ENCODE data around the gene OTOP3.
A peak's percentile ranks its signal among the peaks of the same experiment; 100 is the strongest.

The OTOP3 gene

DNA sequence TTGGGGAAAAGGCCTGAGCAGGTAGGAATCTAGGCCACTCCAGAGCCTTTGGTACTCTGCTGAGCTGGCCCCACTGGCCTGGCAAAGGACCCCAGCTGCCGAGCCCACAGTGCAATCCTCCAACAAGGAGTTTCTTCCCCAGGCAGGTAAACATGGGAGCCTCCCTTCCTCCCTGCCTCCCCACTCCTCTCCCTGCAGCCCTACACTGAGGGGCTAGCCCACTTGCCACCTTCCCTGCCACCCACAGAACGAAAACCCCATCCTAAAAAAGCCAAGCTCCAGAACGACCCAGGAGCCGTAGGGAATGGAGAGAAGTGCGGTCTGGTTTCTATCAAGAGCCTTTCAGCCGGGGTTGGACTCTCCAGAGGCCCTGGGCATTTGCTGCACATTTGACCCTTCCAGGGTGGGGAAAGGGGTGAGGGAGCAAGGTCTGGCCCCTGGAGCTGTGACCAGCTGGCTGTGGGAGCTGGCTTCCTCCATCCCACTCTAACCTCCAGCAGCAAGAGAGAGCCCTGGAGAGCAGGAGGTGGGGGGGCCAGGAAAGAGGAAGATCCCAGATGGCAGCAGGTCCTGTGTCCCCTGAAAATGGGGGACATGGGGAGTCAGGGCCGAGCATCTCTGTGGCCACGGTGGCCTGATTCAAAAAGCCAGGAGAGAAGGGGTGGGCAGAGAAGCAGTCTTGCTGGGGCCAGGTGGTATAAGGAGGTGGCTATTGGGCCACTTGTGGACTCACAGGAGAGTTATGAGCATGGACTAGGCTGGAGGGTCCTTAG lies 35.6 kb downstream of the OTOP3 start:
- H3K27ac ChIP-seq, result no peak overlapping the region
- H3K27me3 ChIP-seq (ENCODE audit: insufficient read depth, low read depth, severe bottlenecking), result peaks cover 20% of the 10 kb centered on the region
- H3K9me3 ChIP-seq (ENCODE audit: severe bottlenecking), result no peaks in the 10 kb centered on the region
- TF ChIP-seq, protein P1, sequence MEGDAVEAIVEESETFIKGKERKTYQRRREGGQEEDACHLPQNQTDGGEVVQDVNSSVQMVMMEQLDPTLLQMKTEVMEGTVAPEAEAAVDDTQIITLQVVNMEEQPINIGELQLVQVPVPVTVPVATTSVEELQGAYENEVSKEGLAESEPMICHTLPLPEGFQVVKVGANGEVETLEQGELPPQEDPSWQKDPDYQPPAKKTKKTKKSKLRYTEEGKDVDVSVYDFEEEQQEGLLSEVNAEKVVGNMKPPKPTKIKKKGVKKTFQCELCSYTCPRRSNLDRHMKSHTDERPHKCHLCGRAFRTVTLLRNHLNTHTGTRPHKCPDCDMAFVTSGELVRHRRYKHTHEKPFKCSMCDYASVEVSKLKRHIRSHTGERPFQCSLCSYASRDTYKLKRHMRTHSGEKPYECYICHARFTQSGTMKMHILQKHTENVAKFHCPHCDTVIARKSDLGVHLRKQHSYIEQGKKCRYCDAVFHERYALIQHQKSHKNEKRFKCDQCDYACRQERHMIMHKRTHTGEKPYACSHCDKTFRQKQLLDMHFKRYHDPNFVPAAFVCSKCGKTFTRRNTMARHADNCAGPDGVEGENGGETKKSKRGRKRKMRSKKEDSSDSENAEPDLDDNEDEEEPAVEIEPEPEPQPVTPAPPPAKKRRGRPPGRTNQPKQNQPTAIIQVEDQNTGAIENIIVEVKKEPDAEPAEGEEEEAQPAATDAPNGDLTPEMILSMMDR (IDR thresholded peaks at IDR 0.05; ENCODE audit: low read depth, low read length), result no peak
- no peak overlapping the region for H3K4me3 ChIP-seq (ENCODE audit: low read depth, low read length)
- DNase-seq, result no peak
- no peaks in the 10 kb centered on the region for H3K36me3 ChIP-seq

- Histone ChIP-seq H3K36me3 (no peaks in the 10 kb centered on the region), H3K9me3 (ENCODE audit: severe bottlenecking) (no peaks in the 10 kb centered on the region), H3K27me3 (ENCODE audit: insufficient read depth, low read depth, severe bottlenecking) (peaks cover 20% of the 10 kb centered on the region), H3K4me3 (ENCODE audit: low read depth, low read length) (peak overlapping the region; percentile 67), H3K27ac (no peak overlapping the region)
- TF ChIP-seq, protein P1 (IDR thresholded peaks at IDR 0.05; ENCODE audit: low read depth, low read length), result no peak
- no peak for DNase-seq
Observed at GRCh38 chr17:74971842-74972106, 36.1 kb downstream of the OTOP3 start.

- Histone ChIP-seq H3K27ac (no peak within 1 kb of the TSS), H3K4me3 (ENCODE audit: low read depth, low read length) (peak within 1 kb of the TSS; percentile 67), H3K27me3 (ENCODE audit: insufficient read depth, low read depth, severe bottlenecking) (peaks cover 20% of the 10 kb centered on the region), H3K36me3 (no peaks in the 10 kb centered on the region), H3K9me3 (ENCODE audit: severe bottlenecking) (no peaks in the 10 kb centered on the region)
- TF ChIP-seq, protein P1 (IDR thresholded peaks at IDR 0.05; ENCODE audit: low read depth, low read length), result no peak
- peak; percentile 84 for DNase-seq
Observed at GRCh38 chr17:74972107-74972972, 36.6 kb downstream of the OTOP3 start, which contains the start of gene HID1. TSS of gene HID1 (minus strand) at chr17:74972759. CDS start at chr17:74972656, 103 bp downstream.

GRCh38 chr17:74972973-74973328 lies 37.3 kb downstream of the OTOP3 start:
- TF ChIP-seq, protein P1 (IDR thresholded peaks at IDR 0.05; ENCODE audit: low read depth, low read length), result no peak
- Histone ChIP-seq H3K9me3 (ENCODE audit: severe bottlenecking) (no peaks in the 10 kb centered on the region), H3K27me3 (ENCODE audit: insufficient read depth, low read depth, severe bottlenecking) (peaks cover 20% of the 10 kb centered on the region), H3K4me3 (ENCODE audit: low read depth, low read length) (peak overlapping the region; percentile 67), H3K36me3 (no peaks in the 10 kb centered on the region), H3K27ac (no peak overlapping the region)
- DNase-seq, result no peak

- TF ChIP-seq, protein P1 (IDR thresholded peaks at IDR 0.05; ENCODE audit: low read depth, low read length), result no peak
Observed at GRCh38 chr17:74975943-74976342, 40.2 kb downstream of the OTOP3 start.

More at GRCh38 chr17:74975943-74976342, 40.2 kb downstream of the OTOP3 start:
- H3K27me3 ChIP-seq (ENCODE audit: insufficient read depth, low read depth, severe bottlenecking), result peaks cover 20% of the 10 kb centered on the region
- H3K27ac ChIP-seq, result no peak overlapping the region
- no peak for DNase-seq
- H3K4me3 ChIP-seq (ENCODE audit: low read depth, low read length), result no peak overlapping the region
- no peaks in the 10 kb centered on the region for H3K36me3 ChIP-seq
- H3K9me3 ChIP-seq (ENCODE audit: severe bottlenecking), result no peaks in the 10 kb centered on the region
